ENCODE measurements around the gene TXNDC5.
"Not testable (repeated sequence)": the region's sequence is repeated elsewhere in the genome, so short reads cannot be mapped to it uniquely, and the experiment has no call there.

Gene TXNDC5

GRCh38 chr6:7914311-7914710 is 3.7 kb upstream of the TXNDC5 start:
- DNase-seq (ENCODE audit: low spot score): no peak

GRCh38 chr6:7912736-7913517 is 2.3 kb upstream of the TXNDC5 start:
- DNase-seq (ENCODE audit: low spot score): no peak

- DNase-seq (ENCODE audit: low spot score): no peak
Observed at GRCh38 chr6:7912024-7912423, 1.4 kb upstream of the TXNDC5 start.

- DNase-seq (ENCODE audit: low spot score): no peak
Observed at GRCh38 chr6:7911345-7911725, 747 bp upstream of the TXNDC5 start.

- DNase-seq (ENCODE audit: low spot score): no peak
Observed at GRCh38 chr6:7910298-7910653, 312 bp downstream of the TXNDC5 start.

GRCh38 chr6:7909323-7910276 is 988 bp downstream of the TXNDC5 start:
- peak; percentile 51 for DNase-seq (ENCODE audit: low spot score)

- no peak for DNase-seq (ENCODE audit: low spot score)
Observed at GRCh38 chr6:7907159-7907558, 3.4 kb downstream of the TXNDC5 start.

- no peak for DNase-seq (ENCODE audit: low spot score)
Observed at GRCh38 chr6:7906741-7907140, 3.8 kb downstream of the TXNDC5 start.

GRCh38 chr6:7905416-7905815 is 5.2 kb downstream of the TXNDC5 start:
- DNase-seq (ENCODE audit: low spot score): no peak

- no peak for DNase-seq (ENCODE audit: low spot score)
Observed at GRCh38 chr6:7904654-7905319, 5.8 kb downstream of the TXNDC5 start.

GRCh38 chr6:7903673-7904072 is 6.9 kb downstream of the TXNDC5 start:
- DNase-seq (ENCODE audit: low spot score): no peak

GRCh38 chr6:7902867-7903266 is 7.7 kb downstream of the TXNDC5 start:
- no peak for DNase-seq (ENCODE audit: low spot score)

- DNase-seq (ENCODE audit: low spot score): no peak
Observed at GRCh38 chr6:7902221-7902620, 8.4 kb downstream of the TXNDC5 start.

GRCh38 chr6:7901780-7902179 is 8.8 kb downstream of the TXNDC5 start:
- no peak for DNase-seq (ENCODE audit: low spot score)

- DNase-seq (ENCODE audit: low spot score): no peak
Observed at GRCh38 chr6:7901056-7901455, 9.5 kb downstream of the TXNDC5 start.

GRCh38 chr6:7900621-7901020 is 10.0 kb downstream of the TXNDC5 start:
- no peak for DNase-seq (ENCODE audit: low spot score)

- no peak for DNase-seq (ENCODE audit: low spot score)
Observed at GRCh38 chr6:7899889-7900213, 10.7 kb downstream of the TXNDC5 start.

- no peak for DNase-seq (ENCODE audit: low spot score)
Observed at GRCh38 chr6:7899101-7899888, 11.3 kb downstream of the TXNDC5 start.

- not testable (repeated sequence) for DNase-seq (ENCODE audit: low spot score)
Observed at GRCh38 chr6:7898193-7898586, 12.4 kb downstream of the TXNDC5 start.

- DNase-seq (ENCODE audit: low spot score): no peak
Observed at GRCh38 chr6:7897461-7898192, 13.0 kb downstream of the TXNDC5 start.

GRCh38 chr6:7896465-7896987 is 14.1 kb downstream of the TXNDC5 start:
- no peak for DNase-seq (ENCODE audit: low spot score)
